HEK293T (cell line): ENCODE results near the gene MRPL55.

Experiments used
- FOXA1 ChIP-seq: fragments of 450-650 bp; IDR thresholded peaks from 2 replicates; pipeline ENCODE4 v1.6.1; 2016; ENCODE audit warnings: mild to moderate bottlenecking
- SP1 ChIP-seq: fragments of 450-650 bp; IDR thresholded peaks from 2 replicates; pipeline ENCODE4 v1.6.1; 2017
- TF ChIP-seq, protein P1 (sequence below): fragments of 450-650 bp; IDR thresholded peaks from 2 replicates; pipeline ENCODE4 v1.6.1; 2016

DNA sequence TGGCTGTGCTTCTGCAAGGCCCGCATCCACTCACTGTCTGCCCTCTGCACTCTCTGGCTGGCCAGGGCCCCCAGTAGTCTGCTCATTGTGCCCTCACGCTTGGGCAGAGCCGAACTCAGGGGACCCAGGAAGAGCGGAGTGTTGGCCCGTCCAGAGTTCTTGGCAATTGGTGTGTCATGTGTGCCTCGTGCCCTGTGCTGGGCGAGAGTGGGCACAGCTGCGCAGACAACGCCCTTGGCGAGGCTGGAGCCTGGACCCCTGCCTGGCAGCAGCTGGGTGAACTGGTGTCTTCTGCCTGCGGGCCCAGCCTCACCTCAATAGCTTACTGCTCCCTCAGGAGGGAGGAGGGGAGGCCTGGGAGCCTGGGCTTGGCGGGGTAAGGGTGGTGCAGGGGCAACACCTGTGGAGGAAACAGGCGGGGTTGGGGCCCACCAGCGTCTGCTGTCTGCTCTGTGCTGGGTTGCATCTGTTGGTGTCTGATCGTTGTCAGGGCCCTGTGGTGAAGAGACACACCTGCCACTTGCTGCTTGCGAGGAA lies 33.1 kb upstream of the MRPL55 start:
- TF ChIP-seq, protein P1, sequence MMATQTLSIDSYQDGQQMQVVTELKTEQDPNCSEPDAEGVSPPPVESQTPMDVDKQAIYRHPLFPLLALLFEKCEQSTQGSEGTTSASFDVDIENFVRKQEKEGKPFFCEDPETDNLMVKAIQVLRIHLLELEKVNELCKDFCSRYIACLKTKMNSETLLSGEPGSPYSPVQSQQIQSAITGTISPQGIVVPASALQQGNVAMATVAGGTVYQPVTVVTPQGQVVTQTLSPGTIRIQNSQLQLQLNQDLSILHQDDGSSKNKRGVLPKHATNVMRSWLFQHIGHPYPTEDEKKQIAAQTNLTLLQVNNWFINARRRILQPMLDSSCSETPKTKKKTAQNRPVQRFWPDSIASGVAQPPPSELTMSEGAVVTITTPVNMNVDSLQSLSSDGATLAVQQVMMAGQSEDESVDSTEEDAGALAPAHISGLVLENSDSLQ = no peak
- no peak for TF ChIP-seq SP1
- no peak for TF ChIP-seq FOXA1
